Parathyroid adenoma (tissue), 2 donors: ENCODE measurements around the gene DBN1.

Experiments used
- H2AFZ ChIP-seq: fragments of 300-600 bp; sonication (generic); one replicate; pipeline ENCODE4 v1.7.0; 2017; ENCODE audit warnings: antibody characterized with exemption, mild to moderate bottlenecking
- H3K27ac ChIP-seq: fragments of 300-600 bp; sonication (generic); one replicate; pipeline ENCODE4 v1.7.0; 2017
- H3K27me3 ChIP-seq: fragments of 300-600 bp; sonication (generic); one replicate; pipeline ENCODE4 v1.7.0; 2017; ENCODE audit warnings: low read length; ENCODE audit not compliant: control insufficient read depth, insufficient read depth
- H3K36me3 ChIP-seq: fragments of 300-600 bp; sonication (generic); one replicate; pipeline ENCODE4 v1.7.0; 2017; ENCODE audit warnings: low read length; ENCODE audit not compliant: control insufficient read depth, insufficient read depth
- H3K4me1 ChIP-seq: fragments of 300-600 bp; sonication (generic); one replicate; pipeline ENCODE4 v1.7.0; 2017; ENCODE audit warnings: control low read depth
- H3K4me2 ChIP-seq: fragments of 300-600 bp; sonication (generic); one replicate; pipeline ENCODE4 v1.7.0; 2017; ENCODE audit warnings: low read length
- H3K4me3 ChIP-seq: fragments of 300-600 bp; sonication (generic); one replicate; pipeline ENCODE4 v1.7.0; 2017; ENCODE audit warnings: low read depth, low read length
- H3K79me2 ChIP-seq: fragments of 300-600 bp; sonication (generic); one replicate; pipeline ENCODE4 v1.7.0; 2017; ENCODE audit warnings: control low read depth
- H3K9ac ChIP-seq: fragments of 300-600 bp; sonication (generic); one replicate; pipeline ENCODE4 v1.7.0; 2017; ENCODE audit warnings: mild to moderate bottlenecking
- H3K9me3 ChIP-seq: fragments of 300-600 bp; sonication (generic); one replicate; pipeline ENCODE4 v1.7.0; 2017; ENCODE audit warnings: low read length; ENCODE audit not compliant: control insufficient read depth
- CTCF ChIP-seq: fragments of 300-600 bp; sonication (generic); IDR thresholded peaks from one replicate; pipeline ENCODE4 v1.7.0; 2017; ENCODE audit warnings: antibody characterized with exemption, mild to moderate bottlenecking
- donor health status: primary hyperparathyroidism.

The DBN1 gene

DNA sequence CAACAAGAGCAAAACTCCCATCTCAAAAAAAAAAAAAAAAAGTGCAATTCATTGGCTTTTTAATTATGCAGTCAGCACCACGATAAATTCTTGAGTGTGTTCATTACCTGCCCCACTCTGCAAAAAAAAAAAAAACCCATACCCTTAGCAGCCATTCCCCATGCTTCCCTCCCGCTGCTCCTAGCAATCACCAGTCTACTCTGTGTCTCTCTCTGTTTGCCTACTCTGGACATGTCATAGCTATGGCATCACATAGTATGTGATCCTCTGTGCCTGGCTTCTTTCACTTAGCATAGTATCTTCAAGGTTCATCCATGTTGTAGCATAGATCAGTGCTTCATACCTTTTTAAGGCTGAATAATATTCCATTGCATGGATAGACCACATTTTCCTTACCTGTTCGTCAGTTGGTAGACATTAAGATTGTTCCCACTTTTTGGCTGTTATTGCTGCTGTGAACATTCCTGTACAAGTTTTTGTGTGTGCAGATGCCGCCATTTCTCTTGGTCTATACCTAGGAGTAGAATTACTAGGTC is 33.8 kb downstream of the DBN1 start:
- Histone ChIP-seq H3K36me3 (no peaks in the 10 kb centered on the region), H3K9ac (no peak overlapping the region), H2AFZ (no peak overlapping the region), H3K4me3 (no peak overlapping the region), H3K27me3 (no peaks in the 10 kb centered on the region), H3K79me2 (no peaks in the 10 kb centered on the region), H3K27ac (no peak overlapping the region), H3K4me1 (no peaks in the 10 kb centered on the region), H3K4me2 (no peak overlapping the region), H3K9me3 (no peaks in the 10 kb centered on the region)
- TF ChIP-seq CTCF = no peak

- H3K27me3 ChIP-seq = no peaks in the 10 kb centered on the region
- H2AFZ ChIP-seq = no peak overlapping the region
- H3K9me3 ChIP-seq = no peaks in the 10 kb centered on the region
- no peak for TF ChIP-seq CTCF
- no peak overlapping the region for H3K9ac ChIP-seq
- H3K27ac ChIP-seq = no peak overlapping the region
- no peak overlapping the region for H3K4me3 ChIP-seq
- H3K36me3 ChIP-seq = no peaks in the 10 kb centered on the region
- H3K79me2 ChIP-seq = no peaks in the 10 kb centered on the region
- H3K4me1 ChIP-seq = no peaks in the 10 kb centered on the region
- H3K4me2 ChIP-seq = no peak overlapping the region
Measured at GRCh38 chr5:177438468-177438867, 35.0 kb downstream of the DBN1 start.

DNA sequence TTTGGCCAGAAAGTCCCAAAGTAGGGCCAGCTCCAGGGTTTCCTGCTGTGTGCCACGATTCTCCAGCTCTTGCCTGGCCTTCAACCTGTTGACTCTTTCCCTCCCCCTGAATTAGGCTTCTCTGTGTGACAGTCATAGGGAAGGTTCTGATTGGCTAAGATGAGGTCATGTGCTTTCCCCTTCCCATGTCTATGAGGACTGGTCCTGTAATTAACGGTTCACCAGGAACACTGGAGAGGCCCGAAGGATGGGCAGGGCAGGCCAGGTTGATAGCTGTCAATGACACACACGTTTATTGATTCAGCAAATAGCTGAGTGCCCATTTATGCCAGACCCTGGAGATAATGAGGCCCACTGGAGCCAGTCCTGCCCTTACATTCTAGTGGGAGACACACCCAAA is 35.8 kb downstream of the DBN1 start:
- Histone ChIP-seq H3K9me3 (no peaks in the 10 kb centered on the region), H3K4me2 (no peak overlapping the region), H3K27me3 (no peaks in the 10 kb centered on the region), H3K36me3 (no peaks in the 10 kb centered on the region), H3K4me3 (no peak overlapping the region), H3K27ac (no peak overlapping the region), H3K79me2 (no peaks in the 10 kb centered on the region), H3K9ac (no peak overlapping the region), H3K4me1 (no peaks in the 10 kb centered on the region), H2AFZ (no peak overlapping the region)
- TF ChIP-seq CTCF = no peak

DNA sequence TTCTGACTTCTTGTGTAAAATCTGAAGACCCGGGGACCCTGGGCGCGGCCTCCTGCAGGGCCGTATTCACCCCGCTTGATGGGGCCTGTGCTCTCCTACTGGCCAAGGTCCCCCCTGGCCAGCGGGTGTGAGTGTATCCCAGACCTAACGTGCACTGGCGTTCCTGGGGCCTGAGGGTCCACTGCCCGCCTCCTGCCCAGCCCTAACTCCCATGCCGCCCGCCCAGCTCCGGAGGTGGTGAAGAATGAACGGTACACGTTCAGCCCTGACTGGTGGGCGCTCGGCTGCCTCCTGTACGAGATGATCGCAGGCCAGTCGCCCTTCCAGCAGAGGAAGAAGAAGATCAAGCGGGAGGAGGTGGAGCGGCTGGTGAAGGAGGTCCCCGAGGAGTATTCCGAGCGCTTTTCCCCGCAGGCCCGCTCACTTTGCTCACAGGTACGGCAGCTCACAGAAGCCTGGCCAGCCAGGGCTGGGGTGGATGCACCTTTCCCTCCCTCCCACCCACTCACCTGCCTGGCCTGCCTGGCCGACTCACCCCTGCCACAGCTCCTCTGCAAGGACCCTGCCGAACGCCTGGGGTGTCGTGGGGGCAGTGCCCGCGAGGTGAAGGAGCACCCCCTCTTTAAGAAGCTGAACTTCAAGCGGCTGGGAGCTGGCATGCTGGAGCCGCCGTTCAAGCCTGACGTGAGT is 37.4 kb downstream of the DBN1 start:
- no peaks in the 10 kb centered on the region for H3K79me2 ChIP-seq
- no peak overlapping the region for H3K9ac ChIP-seq
- TF ChIP-seq CTCF = no peak
- no peak overlapping the region for H3K4me2 ChIP-seq
- no peaks in the 10 kb centered on the region for H3K9me3 ChIP-seq
- H3K27ac ChIP-seq = no peak overlapping the region
- no peaks in the 10 kb centered on the region for H3K36me3 ChIP-seq
- H2AFZ ChIP-seq = no peak overlapping the region
- no peaks in the 10 kb centered on the region for H3K4me1 ChIP-seq
- H3K27me3 ChIP-seq = no peaks in the 10 kb centered on the region
- no peak overlapping the region for H3K4me3 ChIP-seq
